Endothelial cell of umbilical vein (primary cell): ENCODE data around the gene LGR6. TPM values are rescaled to one million over a fixed set of nuclear protein-coding genes. Genes with fewer than 3 reads are reported as not detected.
"Not testable (repeated sequence)": the region's sequence is repeated elsewhere in the genome, so short reads cannot be mapped to it uniquely, and the experiment has no call there.

Source experiments
- BruUV-seq: library from RNA; stranded (reverse); fragments of 400-500 nt; replicated peaks from 2 replicates; lab custom pipeline; 2021; lab: Mats Ljungman, UMichigan
- CTCF ChIA-PET: fragments of 300-600, 350-600 bp; sonication (Branson Sonifier 250); formaldehyde crosslinking; loops from one replicate; lab custom pipeline; 2021; ENCODE audit warnings: antibody characterized with exemption, inconsistent platforms; lab: Charles Lee
- POLR2A ChIA-PET: fragments of 300-600, 350-600 bp; sonication (Branson Sonifier 250); formaldehyde crosslinking; loops from one replicate; lab custom pipeline; 2021; ENCODE audit warnings: antibody characterized with exemption, inconsistent platforms; lab: Charles Lee
- DNase-seq: peaks from one replicate; pipeline ENCODE4 v3.0.0-alpha.2; 2011; ENCODE audit warnings: low read depth, low spot score
- FAIRE-seq: peaks from 2 replicates; lab custom pipeline; 2011; peaks lifted over from hg19 to GRCh38; lab: Jason Lieb, UNC
- H2AFZ ChIP-seq: 2 replicates; pipeline ENCODE4 v1.6.0; 2012; ENCODE audit warnings: low read depth, low read length, control low read depth, inconsistent platforms
- H3K27ac ChIP-seq: 2 replicates; pipeline ENCODE4 v1.5.1; 2011; ENCODE audit warnings: low read depth, mild to moderate bottlenecking, control low read depth, low read length, moderate library complexity; ENCODE audit not compliant: insufficient read depth
- H3K27me3 ChIP-seq, 2 experiments: 2 replicates each; pipeline versions ENCODE4 v1.6.0 to v1.6.1; 2011; ENCODE audit warnings: low read length in 2 of 2, mixed read lengths in 1 of 2; ENCODE audit not compliant: control insufficient read depth in 2 of 2, insufficient read depth in 2 of 2
- H3K36me3 ChIP-seq, 2 experiments: 2 replicates in 1 of 2; 3 replicates in 1 of 2; pipeline ENCODE4 v1.5.1; 2011; ENCODE audit warnings: low read length in 2 of 2, mild to moderate bottlenecking in 1 of 2, moderate library complexity in 1 of 2; ENCODE audit not compliant: control insufficient read depth in 2 of 2, insufficient read depth in 2 of 2; ENCODE audit errors: extremely low read depth in 1 of 2
- H3K4me1 ChIP-seq: 3 replicates; pipeline ENCODE4 v1.5.1; 2011; ENCODE audit warnings: mild to moderate bottlenecking, low read length; ENCODE audit not compliant: control insufficient read depth, insufficient read depth; ENCODE audit errors: extremely low read depth
- H3K4me2 ChIP-seq: 2 replicates; pipeline ENCODE4 v1.6.1; 2011; ENCODE audit warnings: low read length, control low read depth, mixed read lengths; ENCODE audit not compliant: insufficient read depth
- H3K4me3 ChIP-seq, 3 experiments: fragments of 200-600 bp in 1 of 3; sonication (generic), shearing (Covaris generic) in 1 of 3; replicated peaks in 1 of 3; 2 replicates each; pipeline ENCODE4 v1.5.1; 2011 to 2016; ENCODE audit warnings: control low read depth in 3 of 3, low read length in 3 of 3, mild to moderate bottlenecking in 2 of 3, inconsistent platforms in 1 of 3, low read depth in 1 of 3, moderate library complexity in 1 of 3; ENCODE audit not compliant: insufficient read depth in 1 of 3
- H3K79me2 ChIP-seq: 2 replicates; pipeline ENCODE4 v1.6.0; 2012; ENCODE audit warnings: low read length, inconsistent platforms; ENCODE audit not compliant: control insufficient read depth, insufficient read depth
- H3K9ac ChIP-seq: replicated peaks from 2 replicates; pipeline ENCODE3; 2011; ENCODE audit warnings: low read length, control low read depth; ENCODE audit not compliant: insufficient read depth; ENCODE audit errors: extremely low read depth
- H3K9me1 ChIP-seq: replicated peaks from 3 replicates; pipeline ENCODE4 v1.6.0; 2011; ENCODE audit warnings: mild to moderate bottlenecking, low read length; ENCODE audit not compliant: control insufficient read depth, insufficient read depth; ENCODE audit errors: extremely low read depth
- H3K9me3 ChIP-seq: replicated peaks from 2 replicates; pipeline ENCODE4 v1.5.1; 2012; ENCODE audit warnings: low read length, inconsistent platforms; ENCODE audit not compliant: control insufficient read depth, insufficient read depth
- H4K20me1 ChIP-seq: replicated peaks from 2 replicates; pipeline ENCODE3; 2011; ENCODE audit warnings: mild to moderate bottlenecking, low read length; ENCODE audit not compliant: control insufficient read depth, insufficient read depth; ENCODE audit errors: extremely low read depth
- EZH2 ChIP-seq: IDR thresholded peaks from 2 replicates; pipeline ENCODE4 v1.6.1; 2012; ENCODE audit warnings: borderline replicate concordance, low read depth, mild to moderate bottlenecking, moderate library complexity, low read length, inconsistent platforms; ENCODE audit not compliant: severe bottlenecking
- FOS ChIP-seq: IDR thresholded peaks from 2 replicates; pipeline ENCODE4 v1.6.1; 2011; ENCODE audit warnings: mild to moderate bottlenecking, low read length, moderate library complexity, borderline replicate concordance; ENCODE audit not compliant: insufficient read depth
- GATA2 ChIP-seq: IDR thresholded peaks from 2 replicates; pipeline ENCODE4 v1.7.0; 2011; ENCODE audit warnings: low read depth, mild to moderate bottlenecking, moderate library complexity, mixed read lengths, low read length; ENCODE audit not compliant: insufficient read length, insufficient read depth
- JUN ChIP-seq: IDR thresholded peaks from 2 replicates; pipeline ENCODE4 v1.6.1; 2011; ENCODE audit warnings: borderline replicate concordance, low read depth; ENCODE audit not compliant: insufficient read length, insufficient read depth
- MYC ChIP-seq: IDR thresholded peaks from one replicate; pipeline ENCODE4 v1.6.1; 2011; ENCODE audit warnings: mild to moderate bottlenecking, low read depth, low read length
- POLR2A ChIP-seq: IDR thresholded peaks from 2 replicates; pipeline ENCODE4 v1.6.1; 2012; ENCODE audit warnings: low read depth, mild to moderate bottlenecking, control low read depth, low read length
- POLR2AphosphoS5 ChIP-seq: IDR thresholded peaks from 2 replicates; pipeline ENCODE4 v1.6.1; 2012; ENCODE audit warnings: low read depth, mild to moderate bottlenecking, control low read depth, low read length, moderate library complexity; ENCODE audit not compliant: insufficient read depth
- dilution Hi-C: fragments of 300-500 bp; cut with MboI; formaldehyde crosslinking; loops from one replicate; pipeline ENCODE4 v1.15.0; 2019; ENCODE audit warnings: low sequenced_read_pairs; ENCODE audit not compliant: extremely low pct_ligation_motif_present
- intact Hi-C: fragments of 100-400 bp; cut with micrococcal nuclease; formaldehyde crosslinking; loops from one replicate; pipeline ENCODE4 v1.10.0; 2022
- polyA plus RNA-seq, 4 experiments: library from polyadenylated mRNA; depleted of rRNA in 3 of 4; stranded (reverse) in 3 of 4; unstranded in 1 of 4; fragments of >200 nt; gene quantifications; 2 replicates each; pipeline versions ENCODE4 v1.2.1 to v1.2.3, GENCODE V29; 2011 to 2012; ENCODE audit warnings: missing spikeins in 1 of 4
- total RNA-seq: library from RNA; stranded (reverse); gene quantifications from 2 replicates; pipeline ENCODE4 v1.2.3, GENCODE V29; 2021
- TF ChIP-seq, protein P1 (sequence below): IDR thresholded peaks from 2 replicates; pipeline ENCODE4 v1.6.1; 2011; ENCODE audit not compliant: insufficient read depth, insufficient read length
- TF ChIP-seq, protein P2 (sequence below), 2 donors: IDR thresholded peaks; 1 replicate in 1 of 2; 2 replicates in 1 of 2; pipeline ENCODE4 v1.5.1; 2011; ENCODE audit warnings: low read length in 2 of 2, mild to moderate bottlenecking in 2 of 2, moderate library complexity in 2 of 2, control low read depth in 1 of 2, inconsistent platforms in 1 of 2, low read depth in 1 of 2; ENCODE audit not compliant: insufficient read depth in 1 of 2; ENCODE audit errors: extremely low read depth in 1 of 2

Gene LGR6
- total and polyA plus RNA-seq, 2 donors (not counting 3 experiments of a cell fraction or from before 2014, with no cell fraction given): not detected

DNA sequence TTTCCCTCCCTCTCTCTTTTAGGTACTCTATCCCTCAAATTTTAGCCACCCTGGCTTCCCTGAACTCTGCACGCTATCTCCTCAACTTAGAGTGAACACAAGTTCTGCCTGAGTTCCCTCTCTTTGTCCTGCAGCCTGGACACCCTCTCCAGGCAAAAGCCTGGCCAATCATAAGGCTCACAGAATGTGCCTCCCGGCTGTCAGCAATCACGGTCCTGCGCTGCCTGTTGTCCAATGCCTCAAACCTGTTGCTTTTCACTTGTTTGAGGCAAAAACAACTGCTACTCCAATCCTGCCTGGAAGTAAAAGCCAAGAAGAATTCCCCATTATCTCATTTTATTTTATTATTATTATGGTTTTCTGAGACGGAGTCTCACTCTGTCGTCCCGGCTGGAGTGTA is 66.1 kb downstream of the LGR6 start:
- POLR2A ChIA-PET: no interaction called here
- Histone ChIP-seq H3K27me3 (peaks cover 27 to 43% of the 10 kb centered on the region in 2 experiments), H3K4me1 (no peaks in the 10 kb centered on the region), H2AFZ (no peak overlapping the region), H3K9me3 (no peaks in the 10 kb centered on the region), H3K79me2 (no peaks in the 10 kb centered on the region), H3K36me3 (no peaks in the 10 kb centered on the region), H3K9me1 (no peaks in the 10 kb centered on the region), H3K9ac (no peak overlapping the region), H4K20me1 (no peaks in the 10 kb centered on the region), H3K27ac (no peak overlapping the region), H3K4me2 (no peak overlapping the region), H3K4me3 (no peak overlapping the region)
- intact Hi-C loops (no loop called here), dilution Hi-C loops (no loop called here)
- BruUV-seq: no TSS peak
- no peak for TF ChIP-seq FOS
- no peak for TF ChIP-seq JUN
- TF ChIP-seq, protein P1, sequence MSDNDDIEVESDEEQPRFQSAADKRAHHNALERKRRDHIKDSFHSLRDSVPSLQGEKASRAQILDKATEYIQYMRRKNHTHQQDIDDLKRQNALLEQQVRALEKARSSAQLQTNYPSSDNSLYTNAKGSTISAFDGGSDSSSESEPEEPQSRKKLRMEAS: no peak
- TF ChIP-seq GATA2: no peak
- TF ChIP-seq POLR2AphosphoS5: no peak
- TF ChIP-seq, protein P2, sequence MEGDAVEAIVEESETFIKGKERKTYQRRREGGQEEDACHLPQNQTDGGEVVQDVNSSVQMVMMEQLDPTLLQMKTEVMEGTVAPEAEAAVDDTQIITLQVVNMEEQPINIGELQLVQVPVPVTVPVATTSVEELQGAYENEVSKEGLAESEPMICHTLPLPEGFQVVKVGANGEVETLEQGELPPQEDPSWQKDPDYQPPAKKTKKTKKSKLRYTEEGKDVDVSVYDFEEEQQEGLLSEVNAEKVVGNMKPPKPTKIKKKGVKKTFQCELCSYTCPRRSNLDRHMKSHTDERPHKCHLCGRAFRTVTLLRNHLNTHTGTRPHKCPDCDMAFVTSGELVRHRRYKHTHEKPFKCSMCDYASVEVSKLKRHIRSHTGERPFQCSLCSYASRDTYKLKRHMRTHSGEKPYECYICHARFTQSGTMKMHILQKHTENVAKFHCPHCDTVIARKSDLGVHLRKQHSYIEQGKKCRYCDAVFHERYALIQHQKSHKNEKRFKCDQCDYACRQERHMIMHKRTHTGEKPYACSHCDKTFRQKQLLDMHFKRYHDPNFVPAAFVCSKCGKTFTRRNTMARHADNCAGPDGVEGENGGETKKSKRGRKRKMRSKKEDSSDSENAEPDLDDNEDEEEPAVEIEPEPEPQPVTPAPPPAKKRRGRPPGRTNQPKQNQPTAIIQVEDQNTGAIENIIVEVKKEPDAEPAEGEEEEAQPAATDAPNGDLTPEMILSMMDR (IDR thresholded peaks at IDR 0.05; ENCODE audit: extremely low read depth in 1 of 2, insufficient read depth in 1 of 2, low read depth in 1 of 2, low read length in 2 of 2): no peak
- TF ChIP-seq EZH2: no peak
- no peak for TF ChIP-seq POLR2A
- TF ChIP-seq MYC: no peak
- FAIRE-seq (no peak), DNase-seq (no peak)
- CTCF ChIA-PET: interaction anchor here (1.5 kb wide), 1 partner anchor 15 kb away, joined by 4 read pairs; no protein-coding TSS in a partner anchor

DNA sequence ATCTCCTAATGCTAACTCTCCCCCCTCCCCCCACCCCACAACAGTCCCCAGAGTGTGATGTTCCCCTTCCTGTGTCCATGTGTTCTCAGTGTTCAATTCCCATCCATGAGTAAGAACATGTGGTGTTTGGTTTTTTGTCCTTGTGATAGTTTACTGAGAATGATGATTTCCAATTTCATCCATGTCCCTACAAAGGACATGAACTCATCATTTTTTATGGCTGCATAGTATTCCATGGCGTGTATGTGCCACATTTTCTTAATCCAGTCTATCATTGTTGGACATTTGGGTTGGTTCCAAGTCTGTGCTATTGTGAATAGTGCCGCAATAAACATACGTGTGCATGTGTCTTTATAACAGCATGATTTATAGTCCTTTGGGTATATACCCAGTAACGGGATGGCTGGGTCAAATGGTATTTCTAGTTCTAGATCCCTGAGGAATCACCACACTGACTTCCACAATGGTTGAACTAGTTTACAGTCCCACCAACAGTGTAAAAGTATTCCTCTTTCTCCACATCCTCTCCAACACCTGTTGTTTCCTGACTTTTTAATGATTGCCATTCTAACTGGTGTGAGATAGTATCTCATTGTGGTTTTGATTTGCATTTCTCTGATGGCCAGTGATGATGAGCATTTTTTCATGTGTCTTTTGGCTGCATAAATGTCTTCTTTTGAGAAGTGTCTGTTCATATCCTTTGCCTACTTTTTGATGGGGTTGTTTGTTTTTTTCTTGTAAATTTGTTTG is 67.8 kb downstream of the LGR6 start:
- FAIRE-seq, CTCF ChIA-PET, H3K9me3 ChIP-seq, H3K27ac ChIP-seq, dilution Hi-C loops, H3K79me2 ChIP-seq, BruUV-seq, DNase-seq, H3K4me2 ChIP-seq, H2AFZ ChIP-seq, H3K9me1 ChIP-seq, H3K4me1 ChIP-seq, H3K36me3 ChIP-seq, H3K9ac ChIP-seq, H4K20me1 ChIP-seq, H3K4me3 ChIP-seq, POLR2A ChIA-PET, intact Hi-C loops: not testable (repeated sequence)
- peaks cover 41 to 57% of the 10 kb centered on the region in 2 experiments for H3K27me3 ChIP-seq
